A549 (cell line): Measurements from ENCODE around the gene CHAD. TPM values are rescaled to one million over a fixed set of nuclear protein-coding genes. Genes with fewer than 3 reads are reported as not detected.
A peak's percentile ranks its signal among the peaks of the same experiment; 100 is the strongest.

Experiments used
- ATAC-seq, 2 experiments: fragments of 200-7000 bp in 1 of 2; fragments of >200 bp in 1 of 2; cut with Nextera tagmentation in 1 of 2; cut with Tn5 transposase in 1 of 2; 3 replicates each; pipeline versions ENCODE4 v1.8.0 to v1.9.1; 2018 to 2020; ENCODE audit warnings: mild to moderate bottlenecking in 1 of 2, moderate library complexity in 1 of 2
- CTCF ChIA-PET: fragments of 300-600 bp; sonication (Branson Sonifier 250); formaldehyde crosslinking; extraction: SDS; loops from one replicate; lab custom pipeline; 2021; ENCODE audit warnings: antibody characterized with exemption, inconsistent platforms; lab: Yijun Ruan, JAX
- POLR2A ChIA-PET: fragments of 350-600 bp; formaldehyde crosslinking; extraction: SDS; loops from one replicate; lab custom pipeline; 2021; ENCODE audit warnings: antibody characterized with exemption, inconsistent platforms; lab: Yijun Ruan, JAX
- DNase-seq, 2 experiments: peaks; one replicate each; pipeline versions ENCODE4 v3.0.0 to v3.0.0-alpha.2; 2011 to 2016; ENCODE audit warnings: low read depth in 1 of 2, low spot score in 1 of 2
- FAIRE-seq: peaks from 2 replicates; lab custom pipeline; 2011; peaks lifted over from hg19 to GRCh38; lab: Jason Lieb, UNC
- H3K27ac ChIP-seq, 2 experiments: fragments of >200 bp; sonication (Bioruptor Twin); formaldehyde crosslinking; 3 replicates each; pipeline ENCODE4 v1.5.1; 2016 to 2017
- H3K4me1 ChIP-seq: fragments of >200 bp; sonication (Bioruptor Twin); formaldehyde crosslinking; 3 replicates; pipeline ENCODE4 v1.6.1; 2016
- H3K4me2 ChIP-seq: fragments of >200 bp; sonication (Bioruptor Twin); formaldehyde crosslinking; 3 replicates; pipeline ENCODE4 v1.6.1; 2016
- H3K4me3 ChIP-seq: fragments of >200 bp; sonication (Bioruptor Twin); formaldehyde crosslinking; 3 replicates; pipeline ENCODE4 v1.5.1; 2016
- H3K9me3 ChIP-seq: fragments of >200 bp; sonication (Bioruptor Twin); formaldehyde crosslinking; 3 replicates; pipeline ENCODE4 v1.6.1; 2016
- BHLHE40 ChIP-seq: IDR thresholded peaks from 2 replicates; pipeline ENCODE4 v1.6.1; 2012; ENCODE audit warnings: low read depth, low read length, inconsistent platforms
- CHD4 ChIP-seq: fragments of 200-600 bp; sonication (generic); IDR thresholded peaks from 2 replicates; pipeline ENCODE4 v1.6.1; 2016; ENCODE audit warnings: antibody characterized with exemption, mild to moderate bottlenecking, borderline replicate concordance
- EP300 ChIP-seq, 2 experiments: fragments of >200 bp; sonication (Bioruptor Twin); formaldehyde crosslinking; IDR thresholded peaks; 2 replicates in 1 of 2; 3 replicates in 1 of 2; pipeline ENCODE4 v1.6.1; 2016 to 2017
- ESRRA ChIP-seq: fragments of 150-350 bp; IDR thresholded peaks from 2 replicates; pipeline ENCODE4 v1.6.1; 2014; ENCODE audit warnings: mild to moderate bottlenecking, low read length, borderline replicate concordance
- FOSL2 ChIP-seq, 2 experiments: fragments of 450-650 bp in 1 of 2; fragments of >200 bp in 1 of 2; sonication (Bioruptor Twin) in 1 of 2; formaldehyde crosslinking; IDR thresholded peaks; 2 replicates each; pipeline versions ENCODE4 v1.5.0 to v1.6.1; 2016 to 2020; ENCODE audit warnings: mild to moderate bottlenecking in 1 of 2, moderate library complexity in 1 of 2
- FOXS1 ChIP-seq: fragments of 250-450 bp; sonication (Bioruptor Pico); IDR thresholded peaks from 2 replicates; pipeline ENCODE4 v1.5.0; 2020; ENCODE audit warnings: mild to moderate bottlenecking, moderate library complexity
- GATA3 ChIP-seq: IDR thresholded peaks from 2 replicates; pipeline ENCODE4 v1.6.1; 2012; ENCODE audit warnings: borderline replicate concordance
- HDAC2 ChIP-seq: fragments of 200-600 bp; sonication (generic); IDR thresholded peaks from 2 replicates; pipeline ENCODE4 v1.6.1; 2016
- HOXB13 ChIP-seq: fragments of 250-450 bp; sonication (Bioruptor Pico); IDR thresholded peaks from 2 replicates; pipeline ENCODE4 v1.5.0; 2020; ENCODE audit warnings: low read depth, mild to moderate bottlenecking, moderate library complexity
- HOXB5 ChIP-seq: fragments of 250-450 bp; sonication (Bioruptor Pico); IDR thresholded peaks from 2 replicates; pipeline ENCODE4 v1.5.0; 2020; ENCODE audit warnings: mild to moderate bottlenecking, moderate library complexity
- JUN ChIP-seq, 2 experiments: fragments of >200 bp; sonication (Bioruptor Twin); formaldehyde crosslinking; IDR thresholded peaks; 2 replicates in 1 of 2; 3 replicates in 1 of 2; pipeline ENCODE4 v1.6.1; 2016 to 2017
- KDM1A ChIP-seq: fragments of 200-600 bp; sonication (generic); IDR thresholded peaks from 2 replicates; pipeline ENCODE4 v1.6.1; 2016; ENCODE audit warnings: low read depth, mild to moderate bottlenecking
- MYC ChIP-seq: IDR thresholded peaks from 2 replicates; pipeline ENCODE4 v1.6.1; 2012; ENCODE audit warnings: mild to moderate bottlenecking, inconsistent platforms, low read length, improper control_type of control experiment, borderline replicate concordance
- PHF8 ChIP-seq: fragments of 200-600 bp; sonication (generic); IDR thresholded peaks from 2 replicates; pipeline ENCODE4 v1.6.1; 2016; ENCODE audit warnings: low read depth, mild to moderate bottlenecking, antibody characterized with exemption, moderate library complexity, borderline replicate concordance
- POLR2A ChIP-seq: IDR thresholded peaks from 2 replicates; pipeline ENCODE4 v1.6.1; 2012; ENCODE audit warnings: mild to moderate bottlenecking, low read length
- RAD21 ChIP-seq, 2 experiments: fragments of >200 bp in 1 of 2; sonication (Bioruptor Twin) in 1 of 2; formaldehyde crosslinking in 1 of 2; IDR thresholded peaks in 1 of 2; conservative IDR thresholded peaks in 1 of 2; 2 replicates in 1 of 2; 3 replicates in 1 of 2; pipeline ENCODE4 v1.6.1; 2012 to 2018; ENCODE audit warnings: inconsistent platforms in 1 of 2
- RARB ChIP-seq: fragments of 250-450 bp; sonication (Bioruptor Pico); IDR thresholded peaks from 2 replicates; pipeline ENCODE4 v1.8.0; 2021; ENCODE audit warnings: mild to moderate bottlenecking, moderate library complexity
- RFX5 ChIP-seq: fragments of 450-650 bp; IDR thresholded peaks from 2 replicates; pipeline ENCODE4 v1.7.1; 2014; ENCODE audit warnings: antibody characterized with exemption, mild to moderate bottlenecking, moderate library complexity
- SMC3 ChIP-seq: fragments of >200 bp; sonication (Bioruptor Twin); formaldehyde crosslinking; IDR thresholded peaks from 3 replicates; pipeline ENCODE4 v1.6.1; 2018; ENCODE audit warnings: inconsistent platforms
- TFCP2L1 ChIP-seq: fragments of 250-450 bp; sonication (Bioruptor Pico); IDR thresholded peaks from 2 replicates; pipeline ENCODE4 v1.5.0; 2021; ENCODE audit warnings: mild to moderate bottlenecking
- ZNF302 ChIP-seq: fragments of 250-450 bp; sonication (Bioruptor Pico); IDR thresholded peaks from 2 replicates; pipeline ENCODE4 v1.9.0; 2021; ENCODE audit warnings: inconsistent platforms, mild to moderate bottlenecking, moderate library complexity
- WGBS: methylation state at CpG from one replicate; pipeline ENCODE4 v1.1.6; 2017; ENCODE audit errors: missing lambda C conversion rate; 5-methylcytosine and 5-hydroxymethylcytosine counted together
- polyA plus RNA-seq, 4 experiments: library from polyadenylated mRNA; depleted of rRNA in 3 of 4; stranded (reverse); fragments of >200 nt; fragmentation: RNase III in 1 of 4; extraction: RNeasy Plus Mini Kit Qiagen cat#74134 plus additional on column Dnase treatment in 1 of 4; gene quantifications; 2 replicates in 3 of 4; 3 replicates in 1 of 4; pipeline ENCODE4 v1.2.3, GENCODE V29; 2011 to 2017
- TF ChIP-seq, protein P1 (sequence below): fragments of 150-350 bp; IDR thresholded peaks from 2 replicates; pipeline ENCODE4 v1.6.1; 2014; ENCODE audit warnings: low read depth, mild to moderate bottlenecking, low read length
- TF ChIP-seq, protein P2 (sequence below): IDR thresholded peaks from 2 replicates; pipeline ENCODE4 v1.6.1; 2012
- TF ChIP-seq, protein P3 (sequence below): IDR thresholded peaks from 2 replicates; pipeline ENCODE4 v1.6.1; 2012; ENCODE audit warnings: low read depth, borderline replicate concordance
- TF ChIP-seq, protein P4 (sequence below): IDR thresholded peaks from 2 replicates; pipeline ENCODE4 v1.6.1; 2012
- TF ChIP-seq, protein P5 (sequence below): fragments of >200 bp; sonication (Bioruptor Twin); formaldehyde crosslinking; IDR thresholded peaks from 3 replicates; pipeline ENCODE4 v1.5.1; 2016

The CHAD gene
- polyA plus RNA-seq, 2 of the 4 experiments (the other 2 are of a cell fraction) = not detected

DNA sequence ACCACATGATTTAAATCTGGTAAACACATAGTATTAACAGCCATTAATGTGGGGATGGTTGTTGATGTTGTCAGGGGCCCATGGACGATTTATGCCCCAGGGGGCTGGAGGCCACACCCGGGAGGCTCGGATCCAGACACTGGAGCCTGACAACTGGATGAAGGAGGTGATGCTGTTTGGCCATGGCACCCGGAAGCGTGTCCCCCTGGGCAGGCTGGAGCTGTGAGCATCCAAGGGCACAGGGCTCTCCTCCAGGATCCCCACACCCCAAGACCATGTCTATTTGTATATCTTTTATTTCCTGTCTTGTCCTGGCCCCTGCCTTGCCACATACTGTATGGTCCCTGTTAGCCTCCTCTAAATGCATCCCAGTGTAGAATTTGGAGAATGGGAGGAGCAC is 14.6 kb upstream of the CHAD start:
- ATAC-seq = no peak
- TF ChIP-seq CHD4 (no peak), PHF8 (no peak), POLR2A (no peak), ESRRA (no peak), KDM1A (no peak), GATA3 (no peak), RARB (CRISPR knock-in tag) (no peak)
- TF ChIP-seq, protein P1, sequence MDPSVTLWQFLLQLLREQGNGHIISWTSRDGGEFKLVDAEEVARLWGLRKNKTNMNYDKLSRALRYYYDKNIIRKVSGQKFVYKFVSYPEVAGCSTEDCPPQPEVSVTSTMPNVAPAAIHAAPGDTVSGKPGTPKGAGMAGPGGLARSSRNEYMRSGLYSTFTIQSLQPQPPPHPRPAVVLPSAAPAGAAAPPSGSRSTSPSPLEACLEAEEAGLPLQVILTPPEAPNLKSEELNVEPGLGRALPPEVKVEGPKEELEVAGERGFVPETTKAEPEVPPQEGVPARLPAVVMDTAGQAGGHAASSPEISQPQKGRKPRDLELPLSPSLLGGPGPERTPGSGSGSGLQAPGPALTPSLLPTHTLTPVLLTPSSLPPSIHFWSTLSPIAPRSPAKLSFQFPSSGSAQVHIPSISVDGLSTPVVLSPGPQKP = no peak
- H3K9me3 ChIP-seq = no peaks in the 10 kb centered on the region
- 72% methylated on average over 5 of the region's 5 CpGs for WGBS
- peak overlapping the region; percentile 65 to 85 for H3K27ac ChIP-seq
- H3K4me3 ChIP-seq = no peak overlapping the region
- ChIA-PET CTCF (interaction anchor here (0.5 to 5.0 kb wide), 41 partner anchors 10 to 1046 kb away, joined by 3 to 119 read pairs (median 6); partner anchors contain the start of genes ACSF2 and EPN3), POLR2A (interaction anchor here (0.6 to 1.7 kb wide), 2 partner anchors 48 to 59 kb away, joined by 4 to 5 read pairs; no protein-coding TSS in a partner anchor)
- H3K4me1 ChIP-seq = peaks cover 32% of the 10 kb centered on the region
- peak overlapping the region; percentile 63; the same call in 1 of the 3 replicates for H3K4me2 ChIP-seq
- no peak for DNase-seq
- no peak for FAIRE-seq

DNA sequence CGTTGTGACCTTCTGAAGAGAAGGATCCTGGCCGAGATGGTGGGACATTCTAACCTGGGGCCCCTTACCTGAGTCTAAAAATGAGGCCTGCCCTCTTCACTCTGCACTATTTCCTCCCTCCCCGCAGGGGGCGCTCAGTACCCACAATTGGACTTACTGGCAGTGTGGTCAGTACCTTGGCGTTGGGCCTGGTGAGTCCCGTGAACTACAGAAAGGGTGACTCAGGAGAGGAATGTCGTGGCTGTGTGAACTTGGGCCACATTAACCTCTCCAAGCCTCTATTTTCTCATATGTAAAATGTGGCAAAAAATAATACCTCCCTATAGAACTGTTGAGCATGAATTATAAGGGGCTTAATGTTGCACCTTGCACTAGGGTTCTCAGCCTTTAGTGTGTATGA is 13.8 kb upstream of the CHAD start:
- TF ChIP-seq FOSL2 (IDR thresholded peaks at IDR 0.05) (no peak), FOSL2 (CRISPR knock-in tag; IDR thresholded peaks at IDR 0.05) (peak; percentile 86), HOXB13 (CRISPR knock-in tag) (no peak), MYC (peak; percentile 42; the same call in 1 of the 2 replicates), HDAC2 (no peak), RFX5 (no peak), EP300 (IDR thresholded peaks at IDR 0.05) (no peak), TFCP2L1 (CRISPR knock-in tag) (no peak), ESRRA (0 out of 2 replicates have a peak, but pooled peaks have one; percentile 38), ZNF302 (no peak), JUN (IDR thresholded peaks at IDR 0.05) (peak in 1 of 2 experiments; percentile 35; a peak in 1 of 5 replicates), HOXB5 (no peak), FOXS1 (CRISPR knock-in tag) (no peak), RAD21 (conservative IDR thresholded peaks at IDR 0.05 in 1 of 2, IDR thresholded peaks at IDR 0.05 in 1 of 2) (peak; percentile 97 to 98), SMC3 (peak; percentile 87), GATA3 (no peak), BHLHE40 (peak; percentile 82)
- TF ChIP-seq, protein P2, sequence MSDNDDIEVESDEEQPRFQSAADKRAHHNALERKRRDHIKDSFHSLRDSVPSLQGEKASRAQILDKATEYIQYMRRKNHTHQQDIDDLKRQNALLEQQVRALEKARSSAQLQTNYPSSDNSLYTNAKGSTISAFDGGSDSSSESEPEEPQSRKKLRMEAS = peak; percentile 78
- TF ChIP-seq, protein P3, sequence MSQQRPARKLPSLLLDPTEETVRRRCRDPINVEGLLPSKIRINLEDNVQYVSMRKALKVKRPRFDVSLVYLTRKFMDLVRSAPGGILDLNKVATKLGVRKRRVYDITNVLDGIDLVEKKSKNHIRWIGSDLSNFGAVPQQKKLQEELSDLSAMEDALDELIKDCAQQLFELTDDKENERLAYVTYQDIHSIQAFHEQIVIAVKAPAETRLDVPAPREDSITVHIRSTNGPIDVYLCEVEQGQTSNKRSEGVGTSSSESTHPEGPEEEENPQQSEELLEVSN = no peak
- TF ChIP-seq, protein P4, sequence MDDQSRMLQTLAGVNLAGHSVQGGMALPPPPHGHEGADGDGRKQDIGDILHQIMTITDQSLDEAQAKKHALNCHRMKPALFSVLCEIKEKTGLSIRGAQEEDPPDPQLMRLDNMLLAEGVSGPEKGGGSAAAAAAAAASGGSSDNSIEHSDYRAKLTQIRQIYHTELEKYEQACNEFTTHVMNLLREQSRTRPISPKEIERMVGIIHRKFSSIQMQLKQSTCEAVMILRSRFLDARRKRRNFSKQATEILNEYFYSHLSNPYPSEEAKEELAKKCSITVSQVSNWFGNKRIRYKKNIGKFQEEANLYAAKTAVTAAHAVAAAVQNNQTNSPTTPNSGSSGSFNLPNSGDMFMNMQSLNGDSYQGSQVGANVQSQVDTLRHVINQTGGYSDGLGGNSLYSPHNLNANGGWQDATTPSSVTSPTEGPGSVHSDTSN = no peak
- TF ChIP-seq, protein P5, sequence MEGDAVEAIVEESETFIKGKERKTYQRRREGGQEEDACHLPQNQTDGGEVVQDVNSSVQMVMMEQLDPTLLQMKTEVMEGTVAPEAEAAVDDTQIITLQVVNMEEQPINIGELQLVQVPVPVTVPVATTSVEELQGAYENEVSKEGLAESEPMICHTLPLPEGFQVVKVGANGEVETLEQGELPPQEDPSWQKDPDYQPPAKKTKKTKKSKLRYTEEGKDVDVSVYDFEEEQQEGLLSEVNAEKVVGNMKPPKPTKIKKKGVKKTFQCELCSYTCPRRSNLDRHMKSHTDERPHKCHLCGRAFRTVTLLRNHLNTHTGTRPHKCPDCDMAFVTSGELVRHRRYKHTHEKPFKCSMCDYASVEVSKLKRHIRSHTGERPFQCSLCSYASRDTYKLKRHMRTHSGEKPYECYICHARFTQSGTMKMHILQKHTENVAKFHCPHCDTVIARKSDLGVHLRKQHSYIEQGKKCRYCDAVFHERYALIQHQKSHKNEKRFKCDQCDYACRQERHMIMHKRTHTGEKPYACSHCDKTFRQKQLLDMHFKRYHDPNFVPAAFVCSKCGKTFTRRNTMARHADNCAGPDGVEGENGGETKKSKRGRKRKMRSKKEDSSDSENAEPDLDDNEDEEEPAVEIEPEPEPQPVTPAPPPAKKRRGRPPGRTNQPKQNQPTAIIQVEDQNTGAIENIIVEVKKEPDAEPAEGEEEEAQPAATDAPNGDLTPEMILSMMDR = peak; percentile 96
- H3K4me2 ChIP-seq = peak overlapping the region; percentile 63
- H3K4me3 ChIP-seq = no peak overlapping the region
- ATAC-seq (peak; percentile 51 to 68), FAIRE-seq (peak; percentile 94), DNase-seq (peak; percentile 94 to 96)
- H3K27ac ChIP-seq = peak overlapping the region; percentile 65 to 85
- H3K9me3 ChIP-seq = no peaks in the 10 kb centered on the region
- CTCF ChIA-PET = interaction anchor here (0.5 to 5.0 kb wide), 53 partner anchors 10 to 666 kb away, joined by 3 to 119 read pairs (median 5); partner anchors contain the start of genes ACSF2, EPN3 and SPATA20
- WGBS = under 1% methylated on average over 7 of the region's 7 CpGs
- peaks cover 31% of the 10 kb centered on the region for H3K4me1 ChIP-seq
- POLR2A ChIA-PET = interaction anchor here (0.8 kb wide), 1 partner anchor 156 kb away, joined by 3 read pairs; no protein-coding TSS in a partner anchor
